OCI-LY3 (cell line): ENCODE data around the gene MIDN.

Experiments used
- CTCF ChIP-seq: fragments of 200-600, 300-600 bp; sonication (generic); IDR thresholded peaks from 2 replicates; pipeline ENCODE4 v1.5.1; 2014; ENCODE audit warnings: antibody characterized with exemption, low read length, low read depth
- EZH2phosphoT487 ChIP-seq: fragments of 200-600 bp; shearing (Covaris generic); IDR thresholded peaks from 2 replicates; pipeline ENCODE4 v1.6.1; 2018; ENCODE audit warnings: antibody characterized with exemption, mixed run types, low read depth

DNA sequence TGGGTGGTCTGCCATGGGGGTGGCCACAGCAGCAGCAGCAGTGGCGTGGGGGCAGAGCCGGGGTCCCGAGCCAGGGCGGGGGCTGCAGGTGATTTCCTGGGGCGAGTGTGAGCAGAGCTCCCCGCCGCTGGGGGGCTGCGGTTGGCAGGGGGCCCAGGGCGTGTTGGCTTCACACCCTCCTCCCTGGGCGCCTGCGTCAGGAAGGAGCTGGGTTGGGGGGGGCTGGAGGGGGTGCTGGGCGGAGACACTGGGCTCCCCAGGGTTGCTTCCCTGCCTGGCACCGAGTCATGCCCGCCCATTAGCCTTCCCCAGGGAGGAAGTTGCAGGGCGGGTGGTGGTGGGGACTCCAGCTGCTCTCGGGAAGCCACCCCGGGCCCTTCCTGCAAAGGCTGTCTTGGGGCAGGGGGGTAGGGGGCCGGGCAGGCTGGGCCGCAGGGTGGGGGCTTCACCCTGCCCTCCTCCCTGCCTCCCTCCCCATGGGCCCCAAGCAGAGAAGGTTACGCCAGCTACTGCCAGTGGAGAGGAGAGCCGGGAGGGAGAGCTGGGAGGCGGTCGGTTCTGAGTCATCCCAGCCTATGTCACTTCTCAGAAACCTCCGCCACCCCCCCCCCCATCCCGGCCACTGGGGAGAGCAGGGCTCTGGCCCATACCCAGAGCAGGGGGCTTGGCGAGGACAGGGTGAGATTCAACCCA is 4.6 kb downstream of the MIDN start:
- TF ChIP-seq CTCF = no peak
- TF ChIP-seq EZH2phosphoT487 = no peak
